ENCODE data around the gene PDYN. TPM values are rescaled to one million over a fixed set of nuclear protein-coding genes. Genes with fewer than 3 reads are reported as not detected.

Gene PDYN
- total and polyA plus RNA-seq, 10 of the 15 experiments (the other 5 are each of a cell fraction or from before 2014, with no cell fraction given) = not detected

GRCh38 chr20:1930165-1930564 is 63.7 kb downstream of the PDYN start:
- Histone ChIP-seq H3K27me3 (replicated peaks in 1 of 2; ENCODE audit: control insufficient read depth in 2 of 2, insufficient read depth in 2 of 2, low read length in 1 of 2) (no peaks in the 10 kb centered on the region), H3K27ac (ENCODE audit: control insufficient read depth, insufficient read depth) (no peak overlapping the region), H3K9ac (ENCODE audit: control insufficient read depth, insufficient read depth, low read length) (no peak overlapping the region), H3K4me2 (ENCODE audit: control insufficient read depth, insufficient read depth) (no peak overlapping the region), H3K79me2 (ENCODE audit: control insufficient read depth, insufficient read depth, low read length) (no peaks in the 10 kb centered on the region), H3K36me3 (ENCODE audit: control insufficient read depth in 2 of 2, insufficient read depth in 2 of 2, low read length in 1 of 2) (no peaks in the 10 kb centered on the region), H4K20me1 (ENCODE audit: control insufficient read depth, insufficient read depth) (no peaks in the 10 kb centered on the region), H3K4me1 (ENCODE audit: control insufficient read depth, insufficient read depth, low read length) (no peaks in the 10 kb centered on the region), H2AFZ (ENCODE audit: control insufficient read depth, low read depth, low read length) (no peak overlapping the region), H3K9me3 (replicated peaks; ENCODE audit: control insufficient read depth, insufficient read depth, low read length) (no peaks in the 10 kb centered on the region), H3K4me3 (no peak overlapping the region)
- SMC1A ChIA-PET (ENCODE audit: uncharacterized antibody, unreplicated experiment) = no interaction called here
- WGBS (ENCODE audit: insufficient coverage, insufficient replicate concordance, low lambda C conversion rate, missing lambda C conversion rate) = 19% methylated on average over 6 of the region's 6 CpGs
- CTCF ChIA-PET = interaction anchor here (1.2 kb wide), 1 partner anchor 16 kb away, joined by 3 read pairs; no protein-coding TSS in a partner anchor
- in situ Hi-C loops (cut with MboI) = no loop called here
- RAD21 ChIA-PET (ENCODE audit: unreplicated experiment) = no interaction called here
- POLR2A ChIA-PET = no interaction called here
- BruUV-seq (replicated peaks) = no TSS peak
- FAIRE-seq = no peak
- ATAC-seq = no peak
- TF ChIP-seq ZNF274 (IDR thresholded peaks at IDR 0.05; ENCODE audit: insufficient read depth, insufficient read length) (no peak), STAT3 (IDR thresholded peaks at IDR 0.05; ENCODE audit: low read depth, low read length) (no peak), ATF7 (IDR thresholded peaks at IDR 0.05; ENCODE audit: low read depth) (no peak), ATF3 (IDR thresholded peaks at IDR 0.05; ENCODE audit: borderline replicate concordance, extremely low read depth, low read depth, low read length) (no peak), PAX8 (IDR thresholded peaks at IDR 0.05) (no peak), CUX1 (IDR thresholded peaks at IDR 0.05; ENCODE audit: insufficient replicate concordance, low read depth, low read length) (no peak), ATF2 (IDR thresholded peaks at IDR 0.05; ENCODE audit: low read length) (no peak), BHLHE40 (IDR thresholded peaks at IDR 0.05; ENCODE audit: borderline replicate concordance in 1 of 2, low read depth in 2 of 2, low read length in 1 of 2) (no peak), FOS (IDR thresholded peaks at IDR 0.05; ENCODE audit: borderline replicate concordance, extremely low read depth, insufficient read length) (no peak)
- no peak for DNase-seq (ENCODE audit: low read depth, low spot score)
- intact Hi-C loops (cut with micrococcal nuclease; ENCODE audit: unreplicated experiment) = no loop called here

Measured in GM12878 (cell line).